Spleen (tissue), 11 donors: ENCODE results near the gene OSBPL8. TPM values are rescaled to one million over a fixed set of nuclear protein-coding genes. Genes with fewer than 3 reads are reported as not detected.

Experiments
- DNase-seq: peaks from one replicate; pipeline ENCODE4 v3.0.0-alpha.2; 2020
- H3K27ac ChIP-seq, 8 donors: fragments of 200-600 bp; sonication (generic) in 7 of 8; 1 replicate in 4 of 8; 2 replicates in 4 of 8; pipeline versions ENCODE4 v1.5.0 to v1.8.0; 2016 to 2021; ENCODE audit warnings: inconsistent platforms in 4 of 8, mild to moderate bottlenecking in 4 of 8, moderate library complexity in 1 of 8
- H3K27me3 ChIP-seq, 7 donors: fragments of 200-600 bp; sonication (generic) in 6 of 7; replicated peaks in 1 of 7; 1 replicate in 4 of 7; 2 replicates in 3 of 7; pipeline versions ENCODE4 v1.5.0 to v1.8.0; 2016 to 2021; ENCODE audit warnings: inconsistent platforms in 3 of 7, mild to moderate bottlenecking in 1 of 7
- H3K36me3 ChIP-seq, 6 donors: fragments of 200-600 bp; sonication (generic) in 5 of 6; 1 replicate in 4 of 6; 2 replicates in 2 of 6; pipeline versions ENCODE4 v1.5.0 to v1.8.0; 2016 to 2021; ENCODE audit warnings: inconsistent platforms in 2 of 6
- H3K4me1 ChIP-seq, 6 donors: fragments of 200-600 bp; sonication (generic) in 5 of 6; 1 replicate in 3 of 6; 2 replicates in 3 of 6; pipeline versions ENCODE4 v1.5.0 to v1.8.0; 2016 to 2021; ENCODE audit warnings: inconsistent platforms in 3 of 6
- H3K4me3 ChIP-seq, 8 donors: fragments of 200-600 bp; sonication (generic) in 7 of 8; 1 replicate in 4 of 8; 2 replicates in 4 of 8; pipeline versions ENCODE4 v1.5.0 to v1.8.0; 2016 to 2021; ENCODE audit warnings: inconsistent platforms in 4 of 8, mild to moderate bottlenecking in 4 of 8, moderate library complexity in 2 of 8
- H3K9me3 ChIP-seq, 8 donors: fragments of 200-600 bp; sonication (generic) in 7 of 8; 1 replicate in 4 of 8; 2 replicates in 4 of 8; pipeline versions ENCODE4 v1.5.0 to v1.8.0; 2016 to 2021; ENCODE audit warnings: inconsistent platforms in 4 of 8
- CTCF ChIP-seq, 11 experiments: fragments of 200-600 bp in 7 of 11; fragments of 450-650 bp in 4 of 11; sonication (generic) in 4 of 11; IDR thresholded peaks in 8 of 11; conservative IDR thresholded peaks in 3 of 11; 1 replicate in 7 of 11; 2 replicates in 4 of 11; pipeline versions ENCODE4 v1.4.0 to v1.8.0; 2016 to 2021; ENCODE audit warnings: antibody characterized with exemption in 11 of 11, inconsistent platforms in 4 of 11, mild to moderate bottlenecking in 1 of 11
- POLR2A ChIP-seq, 3 donors: fragments of 450-650 bp; IDR thresholded peaks; one replicate each; pipeline ENCODE4 v1.5.1; 2017; ENCODE audit warnings: antibody characterized with exemption in 3 of 3, mild to moderate bottlenecking in 1 of 3
- POLR2AphosphoS5 ChIP-seq, 3 donors: sonication (generic); formaldehyde crosslinking; IDR thresholded peaks; one replicate each; pipeline ENCODE4 v1.5.1; 2017; ENCODE audit warnings: antibody characterized with exemption in 3 of 3
- WGBS, 5 donors: extraction: QIAGEN DNeasy Blood & Tissue Kit in 3 of 5; methylation state at CpG; one replicate each; pipeline versions ENCODE4 v1.1.5 to v1.1.7; 2013 to 2018; 5-methylcytosine and 5-hydroxymethylcytosine counted together
- intact Hi-C: fragments of 100-400 bp; cut with DNase I; formaldehyde crosslinking; loops from one replicate; pipeline ENCODE4 v1.15.0; 2023; ENCODE audit warnings: low total_unique reads
- polyA plus RNA-seq, 3 donors: library from polyadenylated mRNA; stranded (reverse); fragments of 200-250 nt; gene quantifications; one replicate each; pipeline ENCODE4 v1.2.1, GENCODE V29; 2013
- total RNA-seq, 7 donors: library from RNA; depleted of rRNA in 3 of 7; stranded (reverse); fragments of >200 nt in 3 of 7; fragmentation: NEBNext Ultra II Directional in 4 of 7; extraction: Animal tissue kit (Norgen Biotek cat#: 25700) in 4 of 7; gene quantifications; one replicate each; pipeline versions ENCODE4 v1.1.0 to v1.2.1, GENCODE V29; 2016 to 2021
- donor health status: healthy with polysubstance abuse.
- donor health status: DM: no; HTN: no; CAD: no; lungs with moderate emphysema.
- donor health status: DM: no; HTN: no; CAD: no.
- donor health status: Bipolar disorder and iron deficiency.
- donor health status: healthy.
- donor health status: DM: no; HTN: no; CAD: no.
- donor health status: DM: yes; HTN: yes; CAD: no.

The OSBPL8 gene
- total and polyA plus RNA-seq, 10 donors, result 10.7 to 127 (median 109) TPM

DNA sequence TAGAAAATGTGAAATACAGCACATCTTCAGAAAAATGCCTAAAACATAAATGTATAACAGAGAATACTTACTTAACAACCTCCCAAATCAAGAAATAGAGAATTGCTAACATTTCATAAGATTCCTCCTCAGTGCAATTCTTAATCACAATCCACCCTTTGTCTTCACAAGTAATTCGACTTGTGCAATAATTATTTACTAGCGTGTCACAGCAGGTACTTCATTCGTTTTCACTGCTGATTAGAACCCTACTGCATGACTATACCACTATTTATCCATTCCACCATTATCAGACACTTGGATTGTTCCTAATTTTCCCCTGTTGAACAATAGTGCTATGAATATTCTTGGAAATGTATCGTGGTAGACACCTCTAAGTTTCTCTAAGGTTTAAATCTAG is 146.4 kb downstream of the OSBPL8 start:
- Histone ChIP-seq H3K9me3 (no peaks in the 10 kb centered on the region), H3K27me3 (no peaks in the 10 kb centered on the region), H3K4me3 (no peak overlapping the region), H3K4me1 (peaks cover 0 to 3% (median 0%) of the 10 kb centered on the region in 6 donors), H3K27ac (no peak overlapping the region), H3K36me3 (peaks cover 0 to 20% (median 2%) of the 10 kb centered on the region in 6 donors)
- intact Hi-C loops, result no loop called here
- TF ChIP-seq CTCF (IDR thresholded peaks at IDR 0.05 in 8 of 11, conservative IDR thresholded peaks at IDR 0.05 in 3 of 11) (no peak), POLR2A (IDR thresholded peaks at IDR 0.05) (no peak), POLR2AphosphoS5 (IDR thresholded peaks at IDR 0.05) (no peak)
- WGBS, 5 donors, result 94 to 97% (median 96%) methylated on average over 4 of the region's 4 CpGs
- DNase-seq, result no peak

DNA sequence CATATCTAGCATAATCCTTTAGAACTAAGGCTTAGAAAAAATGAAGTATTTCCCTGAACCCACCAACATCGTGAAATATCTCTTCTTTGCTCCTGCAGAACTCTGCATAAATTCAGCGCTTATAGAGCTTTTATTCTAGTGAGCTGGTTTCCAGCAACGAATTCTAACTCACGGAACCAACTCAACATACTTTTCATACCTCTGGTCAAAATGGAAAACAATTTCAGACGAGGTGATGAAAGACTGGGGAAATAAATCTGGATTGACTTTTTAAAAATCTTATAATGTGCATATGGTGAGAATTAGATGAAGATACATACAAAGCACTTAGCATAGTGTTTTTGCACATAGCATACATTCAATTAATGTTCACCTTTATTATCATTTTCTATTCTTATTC is 148.8 kb downstream of the OSBPL8 start:
- 91 to 94% (median 93%) methylated on average over 5 of the region's 5 CpGs for WGBS, 5 donors
- no peak for DNase-seq
- Histone ChIP-seq H3K36me3 (peaks cover 0 to 38% (median 2%) of the 10 kb centered on the region in 6 donors), H3K4me3 (no peak overlapping the region), H3K27me3 (no peaks in the 10 kb centered on the region), H3K27ac (no peak overlapping the region), H3K4me1 (peaks cover 0 to 3% (median 0%) of the 10 kb centered on the region in 6 donors), H3K9me3 (no peaks in the 10 kb centered on the region)
- TF ChIP-seq POLR2A (IDR thresholded peaks at IDR 0.05) (no peak), CTCF (IDR thresholded peaks at IDR 0.05 in 8 of 11, conservative IDR thresholded peaks at IDR 0.05 in 3 of 11) (no peak), POLR2AphosphoS5 (IDR thresholded peaks at IDR 0.05) (no peak)
- intact Hi-C loops, result no loop called here

GRCh38 chr12:76410371-76410770 is 149.2 kb downstream of the OSBPL8 start:
- no peak for DNase-seq
- Histone ChIP-seq H3K36me3 (peaks cover 0 to 39% (median 2%) of the 10 kb centered on the region in 6 donors), H3K9me3 (no peaks in the 10 kb centered on the region), H3K27me3 (no peaks in the 10 kb centered on the region), H3K4me1 (peaks cover 0 to 3% (median 0%) of the 10 kb centered on the region in 6 donors), H3K4me3 (no peak overlapping the region), H3K27ac (no peak overlapping the region)
- intact Hi-C loops, result no loop called here
- no peak for TF ChIP-seq POLR2AphosphoS5 (IDR thresholded peaks at IDR 0.05)
- TF ChIP-seq POLR2A (IDR thresholded peaks at IDR 0.05), result no peak
- TF ChIP-seq CTCF (IDR thresholded peaks at IDR 0.05 in 8 of 11, conservative IDR thresholded peaks at IDR 0.05 in 3 of 11), result no peak

DNA sequence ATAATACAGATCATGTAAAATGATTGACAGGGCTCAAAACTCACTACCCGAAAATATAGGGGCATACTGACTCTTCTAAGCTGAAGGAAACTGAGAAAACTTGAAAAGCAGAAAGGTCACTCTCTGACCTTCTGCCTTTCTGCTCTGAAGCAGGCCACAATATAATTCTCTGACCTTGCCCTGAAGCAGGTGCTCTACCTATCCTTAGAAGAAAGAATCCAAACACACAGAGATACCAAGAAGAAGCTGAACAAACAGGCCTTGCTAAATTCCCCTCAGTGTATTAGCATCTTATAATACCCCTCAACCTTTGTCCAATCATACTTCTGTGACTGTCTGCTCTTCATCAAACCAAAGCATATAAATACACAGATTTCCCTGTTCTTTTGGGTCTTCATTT is 150.5 kb downstream of the OSBPL8 start:
- DNase-seq, result no peak
- peaks cover 0 to 3% (median 0%) of the 10 kb centered on the region in 6 donors for H3K4me1 ChIP-seq
- no peaks in the 10 kb centered on the region for H3K27me3 ChIP-seq
- no peak overlapping the region for H3K4me3 ChIP-seq
- peaks cover 0 to 52% (median 2%) of the 10 kb centered on the region in 6 donors for H3K36me3 ChIP-seq
- intact Hi-C loops, result no loop called here
- 84 to 94% (median 86%) methylated on average over 1 of the region's 1 CpG for WGBS, 5 donors
- no peak overlapping the region for H3K27ac ChIP-seq
- TF ChIP-seq POLR2AphosphoS5 (IDR thresholded peaks at IDR 0.05) (no peak), CTCF (IDR thresholded peaks at IDR 0.05 in 8 of 11, conservative IDR thresholded peaks at IDR 0.05 in 3 of 11) (no peak)
- H3K9me3 ChIP-seq, result no peaks in the 10 kb centered on the region
